NCI-H526 (cell line): ENCODE data around the gene CTXND1.

ENCODE experiments used
- DNase-seq, 2 experiments: peaks; one replicate each; lab custom pipeline; 2025; lab: John Stamatoyannopoulos, UW

Gene CTXND1

GRCh38 chr15:80210611-80211573 is 41.1 kb downstream of the CTXND1 start:
- DNase-seq = no peak

- no peak for DNase-seq
Measured at GRCh38 chr15:80208758-80209734, 43.0 kb downstream of the CTXND1 start.

GRCh38 chr15:80207887-80208286 is 44.1 kb downstream of the CTXND1 start:
- DNase-seq = no peak

GRCh38 chr15:80204231-80204630 is 47.8 kb downstream of the CTXND1 start:
- peak in 1 of 2 experiments; percentile 16 for DNase-seq

GRCh38 chr15:80203361-80203885 is 48.6 kb downstream of the CTXND1 start:
- no peak for DNase-seq

- peak; percentile 1 to 33 for DNase-seq
Measured at GRCh38 chr15:80202641-80203360, 49.2 kb downstream of the CTXND1 start.

- DNase-seq = no peak
Measured at GRCh38 chr15:80202016-80202315, 50.0 kb downstream of the CTXND1 start.

- DNase-seq = no peak
Measured at GRCh38 chr15:80201256-80202015, 50.6 kb downstream of the CTXND1 start.

- peak; percentile 59 to 70 for DNase-seq
Measured at GRCh38 chr15:80199869-80200268, 52.1 kb downstream of the CTXND1 start.

- peak; percentile 88 to 92 for DNase-seq
Measured at GRCh38 chr15:80199366-80199765, 52.6 kb downstream of the CTXND1 start.

GRCh38 chr15:80194914-80195313 is 57.1 kb downstream of the CTXND1 start:
- DNase-seq = no peak

- no peak for DNase-seq
Measured at GRCh38 chr15:80194186-80194585, 57.8 kb downstream of the CTXND1 start.

- no peak for DNase-seq
Measured at GRCh38 chr15:80191897-80192595, 60.0 kb downstream of the CTXND1 start.

GRCh38 chr15:80191198-80191597 is 60.8 kb downstream of the CTXND1 start:
- DNase-seq = no peak

GRCh38 chr15:80188251-80188650 is 63.8 kb downstream of the CTXND1 start:
- DNase-seq = no peak

GRCh38 chr15:80186597-80186996 is 65.4 kb downstream of the CTXND1 start:
- DNase-seq = no peak

- no peak for DNase-seq
Measured at GRCh38 chr15:80186066-80186465, 65.9 kb downstream of the CTXND1 start.

GRCh38 chr15:80185152-80185551 is 66.9 kb downstream of the CTXND1 start:
- no peak for DNase-seq

- DNase-seq = no peak
Measured at GRCh38 chr15:80184554-80184953, 67.5 kb downstream of the CTXND1 start.

GRCh38 chr15:80183886-80184285 is 68.1 kb downstream of the CTXND1 start:
- peak in 1 of 2 experiments; percentile 5 for DNase-seq
